ENCODE measurements around the gene PACC1. TPM values are rescaled to one million over a fixed set of nuclear protein-coding genes. Genes with fewer than 3 reads are reported as not detected.
"Not testable (repeated sequence)": the region's sequence is repeated elsewhere in the genome, so short reads cannot be mapped to it uniquely, and the experiment has no call there.

PACC1 gene
- total and polyA plus RNA-seq, 4 experiments from 2014 or later = 8.8 to 12.3 (median 9.6) TPM

- H3K27ac Mint-ChIP-seq; H3K4me3 Mint-ChIP-seq; H3K4me3 ChIP-seq (ENCODE audit: low read length in 2 of 2); H3K27ac ChIP-seq (ENCODE audit: low read depth, low read length); CTCF ChIA-PET (ENCODE audit: partially characterized antibody); intact Hi-C loops (cut with micrococcal nuclease); DNase-seq; H3K27me3 Mint-ChIP-seq; POLR2A ChIA-PET (ENCODE audit: partially characterized antibody); H3K27me3 ChIP-seq (ENCODE audit: insufficient read depth, low read length); H3K9me3 ChIP-seq (ENCODE audit: control insufficient read depth in 1 of 2, low read length in 2 of 2); H3K36me3 ChIP-seq (ENCODE audit: insufficient read depth, low read length); H3K4me1 ChIP-seq (ENCODE audit: insufficient read depth, low read length): not testable (repeated sequence)
- peaks cover 5 to 14% (median 10%) of the 10 kb centered on the region in 4 donors for H3K4me1 Mint-ChIP-seq
- peaks cover 0 to 42% (median 18%) of the 10 kb centered on the region in 8 donors for H3K9me3 Mint-ChIP-seq
- peaks cover 45 to 60% of the 10 kb centered on the region in 2 donors for H3K36me3 Mint-ChIP-seq
Measured at GRCh38 chr1:212395678-212396437, 18.8 kb downstream of the PACC1 start.

- Histone ChIP-seq H3K4me3 (ENCODE audit: low read length in 2 of 2) (no peak overlapping the region), H3K36me3 (ENCODE audit: insufficient read depth, low read length) (peaks cover 20% of the 10 kb centered on the region), H3K27me3 (ENCODE audit: insufficient read depth, low read length) (no peaks in the 10 kb centered on the region), H3K9me3 (ENCODE audit: control insufficient read depth in 1 of 2, low read length in 2 of 2) (no peaks in the 10 kb centered on the region), H3K27ac (ENCODE audit: low read depth, low read length) (no peak overlapping the region), H3K4me1 (ENCODE audit: insufficient read depth, low read length) (no peaks in the 10 kb centered on the region)
- ChIA-PET POLR2A (ENCODE audit: partially characterized antibody) (no interaction called here), CTCF (ENCODE audit: partially characterized antibody) (no interaction called here)
- H3K27ac Mint-ChIP-seq = peak overlapping the region in 1 of 7 donors; percentile 1
- H3K9me3 Mint-ChIP-seq = peaks cover 2 to 31% (median 14%) of the 10 kb centered on the region in 8 donors
- peaks cover 9 to 20% (median 12%) of the 10 kb centered on the region in 4 donors for H3K4me1 Mint-ChIP-seq
- H3K4me3 Mint-ChIP-seq = no peak overlapping the region
- no peaks in the 10 kb centered on the region for H3K27me3 Mint-ChIP-seq
- H3K36me3 Mint-ChIP-seq = peaks cover 66 to 68% of the 10 kb centered on the region in 2 donors
- no peak for DNase-seq
- intact Hi-C loops (cut with micrococcal nuclease) = no loop called here
Measured at GRCh38 chr1:212388985-212389716, 25.5 kb downstream of the PACC1 start.

GRCh38 chr1:212386029-212386428 is 28.7 kb downstream of the PACC1 start:
- H3K27ac ChIP-seq (ENCODE audit: low read depth, low read length) = no peak overlapping the region
- H3K4me1 ChIP-seq (ENCODE audit: insufficient read depth, low read length) = no peaks in the 10 kb centered on the region
- H3K4me3 ChIP-seq (ENCODE audit: low read length in 2 of 2) = no peak overlapping the region
- intact Hi-C loops (cut with micrococcal nuclease) = no loop called here
- H3K27me3 ChIP-seq (ENCODE audit: insufficient read depth, low read length) = no peaks in the 10 kb centered on the region
- no peaks in the 10 kb centered on the region for H3K9me3 ChIP-seq (ENCODE audit: control insufficient read depth in 1 of 2, low read length in 2 of 2)
- Mint-ChIP-seq H3K9me3 (peaks cover 2 to 14% (median 10%) of the 10 kb centered on the region in 8 donors), H3K36me3 (peaks cover 56 to 77% of the 10 kb centered on the region in 2 donors), H3K27ac (peak overlapping the region in 2 of 7 donors; percentile 54 to 73), H3K27me3 (no peaks in the 10 kb centered on the region), H3K4me1 (peaks cover 2 to 10% (median 4%) of the 10 kb centered on the region in 4 donors), H3K4me3 (no peak overlapping the region)
- DNase-seq = no peak
- peaks cover 37% of the 10 kb centered on the region for H3K36me3 ChIP-seq (ENCODE audit: insufficient read depth, low read length)
- ChIA-PET CTCF (ENCODE audit: partially characterized antibody) (interaction anchor here (1.0 kb wide), 1 partner anchor 315 kb away, joined by 3 read pairs; no protein-coding TSS in a partner anchor), POLR2A (ENCODE audit: partially characterized antibody) (no interaction called here)

GRCh38 chr1:212381397-212382035 is 33.2 kb downstream of the PACC1 start:
- Mint-ChIP-seq H3K4me1 (peaks cover 0 to 5% (median 4%) of the 10 kb centered on the region in 4 donors), H3K27ac (peak overlapping the region in 1 of 7 donors; percentile 42), H3K36me3 (peaks cover 52 to 76% of the 10 kb centered on the region in 2 donors), H3K27me3 (no peaks in the 10 kb centered on the region), H3K9me3 (no peaks in the 10 kb centered on the region), H3K4me3 (no peak overlapping the region)
- H3K27me3 ChIP-seq (ENCODE audit: insufficient read depth, low read length) = no peaks in the 10 kb centered on the region
- no peak overlapping the region for H3K4me3 ChIP-seq (ENCODE audit: low read length in 2 of 2)
- no peaks in the 10 kb centered on the region for H3K9me3 ChIP-seq (ENCODE audit: control insufficient read depth in 1 of 2, low read length in 2 of 2)
- CTCF ChIA-PET (ENCODE audit: partially characterized antibody) = interaction anchor here (0.6 kb wide), 2 partner anchors 199 to 442 kb away, joined by 3 to 4 read pairs; no protein-coding TSS in a partner anchor
- peaks cover 48% of the 10 kb centered on the region for H3K36me3 ChIP-seq (ENCODE audit: insufficient read depth, low read length)
- POLR2A ChIA-PET (ENCODE audit: partially characterized antibody) = no interaction called here
- no peaks in the 10 kb centered on the region for H3K4me1 ChIP-seq (ENCODE audit: insufficient read depth, low read length)
- intact Hi-C loops (cut with micrococcal nuclease) = no loop called here
- DNase-seq = no peak
- no peak overlapping the region for H3K27ac ChIP-seq (ENCODE audit: low read depth, low read length)

GRCh38 chr1:212379366-212379765 is 35.3 kb downstream of the PACC1 start:
- no peaks in the 10 kb centered on the region for H3K9me3 Mint-ChIP-seq
- H3K4me1 ChIP-seq (ENCODE audit: insufficient read depth, low read length) = no peaks in the 10 kb centered on the region
- peak overlapping the region in 2 of 7 donors; percentile 11 to 48 for H3K27ac Mint-ChIP-seq
- ChIA-PET POLR2A (ENCODE audit: partially characterized antibody) (no interaction called here), CTCF (ENCODE audit: partially characterized antibody) (interaction anchor here (1.1 to 1.7 kb wide), 3 partner anchors 11 to 309 kb away, joined by 5 to 8 read pairs (median 6); no protein-coding TSS in a partner anchor)
- H3K36me3 Mint-ChIP-seq = peaks cover 40 to 62% of the 10 kb centered on the region in 2 donors
- no peak overlapping the region for H3K4me3 ChIP-seq (ENCODE audit: low read length in 2 of 2)
- H3K27me3 Mint-ChIP-seq = no peaks in the 10 kb centered on the region
- H3K27me3 ChIP-seq (ENCODE audit: insufficient read depth, low read length) = no peaks in the 10 kb centered on the region
- intact Hi-C loops (cut with micrococcal nuclease) = no loop called here
- no peaks in the 10 kb centered on the region for H3K9me3 ChIP-seq (ENCODE audit: control insufficient read depth in 1 of 2, low read length in 2 of 2)
- no peaks in the 10 kb centered on the region for H3K4me1 Mint-ChIP-seq
- H3K4me3 Mint-ChIP-seq = no peak overlapping the region
- no peak for DNase-seq
- H3K27ac ChIP-seq (ENCODE audit: low read depth, low read length) = no peak overlapping the region
- peaks cover 36% of the 10 kb centered on the region for H3K36me3 ChIP-seq (ENCODE audit: insufficient read depth, low read length)

- H3K27ac Mint-ChIP-seq = peak overlapping the region in 2 of 7 donors; percentile 17 to 66
- intact Hi-C loops (cut with micrococcal nuclease) = no loop called here
- DNase-seq = no peak
- Histone ChIP-seq H3K4me1 (ENCODE audit: insufficient read depth, low read length) (no peaks in the 10 kb centered on the region), H3K36me3 (ENCODE audit: insufficient read depth, low read length) (peaks cover 19% of the 10 kb centered on the region), H3K4me3 (ENCODE audit: low read length in 2 of 2) (no peak overlapping the region), H3K9me3 (ENCODE audit: control insufficient read depth in 1 of 2, low read length in 2 of 2) (no peaks in the 10 kb centered on the region), H3K27me3 (ENCODE audit: insufficient read depth, low read length) (no peaks in the 10 kb centered on the region), H3K27ac (ENCODE audit: low read depth, low read length) (no peak overlapping the region)
- H3K4me3 Mint-ChIP-seq = no peak overlapping the region
- H3K4me1 Mint-ChIP-seq = no peaks in the 10 kb centered on the region
- no peaks in the 10 kb centered on the region for H3K27me3 Mint-ChIP-seq
- no peaks in the 10 kb centered on the region for H3K9me3 Mint-ChIP-seq
- CTCF ChIA-PET (ENCODE audit: partially characterized antibody) = interaction anchor here (1.3 to 3.4 kb wide), 5 partner anchors 10 to 342 kb away, joined by 3 to 15 read pairs (median 11); partner anchors contain the start of genes DTL and INTS7
- POLR2A ChIA-PET (ENCODE audit: partially characterized antibody) = no interaction called here
- peaks cover 50 to 66% of the 10 kb centered on the region in 2 donors for H3K36me3 Mint-ChIP-seq
Measured at GRCh38 chr1:212377644-212378043, 37.0 kb downstream of the PACC1 start.
